Trophoblast cell (in vitro differentiated cells and primary cell): Measurements from ENCODE around the gene BRWD1.

Experiments
- DNase-seq, 2 donors: peaks; one replicate each; pipeline ENCODE4 v3.0.0-alpha.2; 2016
- H2AFZ ChIP-seq: 2 replicates; pipeline ENCODE4 v1.6.1; 2013; ENCODE audit warnings: low read length, moderate library complexity, mild to moderate bottlenecking; ENCODE audit not compliant: insufficient read depth, poor library complexity
- H2AK5ac ChIP-seq: 2 replicates; pipeline ENCODE4 v1.6.1; 2013; ENCODE audit warnings: mild to moderate bottlenecking, low read length
- H2BK120ac ChIP-seq: 2 replicates; pipeline ENCODE4 v1.6.1; 2013; ENCODE audit warnings: low read length, mild to moderate bottlenecking, moderate library complexity; ENCODE audit not compliant: insufficient read depth, poor library complexity
- H2BK12ac ChIP-seq: 2 replicates; pipeline ENCODE4 v1.6.1; 2013; ENCODE audit warnings: mild to moderate bottlenecking, low read length, moderate library complexity
- H2BK5ac ChIP-seq: 2 replicates; pipeline ENCODE4 v1.6.1; 2013; ENCODE audit warnings: low read length, low read depth, moderate library complexity, mild to moderate bottlenecking; ENCODE audit not compliant: poor library complexity
- H3K14ac ChIP-seq: 2 replicates; pipeline ENCODE4 v1.6.1; 2013; ENCODE audit warnings: mild to moderate bottlenecking, low read length
- H3K18ac ChIP-seq: 2 replicates; pipeline ENCODE4 v1.6.1; 2013; ENCODE audit warnings: mild to moderate bottlenecking, low read length
- H3K23ac ChIP-seq: 2 replicates; pipeline ENCODE4 v1.6.1; 2013; ENCODE audit warnings: low read length
- H3K27ac ChIP-seq: 2 replicates; pipeline ENCODE4 v1.5.1; 2013; ENCODE audit warnings: low read depth, mild to moderate bottlenecking, inconsistent platforms, low read length, moderate library complexity
- H3K27me3 ChIP-seq: 2 replicates; pipeline ENCODE4 v1.6.1; 2013; ENCODE audit warnings: inconsistent platforms, mild to moderate bottlenecking, low read length, moderate library complexity; ENCODE audit not compliant: insufficient read depth
- H3K36me3 ChIP-seq, 2 experiments: 1 replicate in 1 of 2; 2 replicates in 1 of 2; pipeline ENCODE4 v1.6.1; 2013; ENCODE audit warnings: low read length in 2 of 2, mild to moderate bottlenecking in 2 of 2, moderate library complexity in 1 of 2; ENCODE audit not compliant: insufficient read depth in 2 of 2, control insufficient read depth in 1 of 2
- H3K4ac ChIP-seq: 2 replicates; pipeline ENCODE4 v1.6.1; 2013; ENCODE audit warnings: low read depth, mild to moderate bottlenecking, low read length, moderate library complexity
- H3K4me1 ChIP-seq, 2 experiments: 1 replicate in 1 of 2; 2 replicates in 1 of 2; pipeline ENCODE4 v1.6.1; 2013; ENCODE audit warnings: low read length in 2 of 2, mild to moderate bottlenecking in 2 of 2, moderate library complexity in 1 of 2; ENCODE audit not compliant: insufficient read depth in 2 of 2, control insufficient read depth in 1 of 2
- H3K4me2 ChIP-seq: 2 replicates; pipeline ENCODE4 v1.6.1; 2013; ENCODE audit warnings: inconsistent platforms, mild to moderate bottlenecking, low read length, moderate library complexity
- H3K4me3 ChIP-seq: 2 replicates; pipeline ENCODE4 v1.5.1; 2013; ENCODE audit warnings: mild to moderate bottlenecking, low read depth, low read length, inconsistent platforms
- H3K79me1 ChIP-seq: one replicate; pipeline ENCODE4 v1.6.1; 2013; ENCODE audit warnings: low read length
- H3K79me2 ChIP-seq: 2 replicates; pipeline ENCODE4 v1.6.1; 2013; ENCODE audit warnings: low read length, mild to moderate bottlenecking; ENCODE audit not compliant: control insufficient read depth, insufficient read depth, poor library complexity
- H3K9ac ChIP-seq: 2 replicates; pipeline ENCODE4 v1.6.1; 2013; ENCODE audit warnings: mild to moderate bottlenecking, low read length
- H3K9me3 ChIP-seq: 2 replicates; pipeline ENCODE4 v1.6.1; 2013; ENCODE audit warnings: low read depth, mild to moderate bottlenecking, control low read depth, inconsistent platforms, low read length; ENCODE audit not compliant: insufficient read depth
- H4K12ac ChIP-seq: 2 replicates; pipeline ENCODE4 v1.6.1; 2013; ENCODE audit warnings: low read depth, mild to moderate bottlenecking, low read length, moderate library complexity
- H4K8ac ChIP-seq: 2 replicates; pipeline ENCODE4 v1.6.1; 2013; ENCODE audit warnings: low read depth, mild to moderate bottlenecking, low read length, moderate library complexity
- H4K91ac ChIP-seq: one replicate; pipeline ENCODE4 v1.6.1; 2013; ENCODE audit warnings: low read depth, mild to moderate bottlenecking, low read length, moderate library complexity
- WGBS: extraction: QIAGEN DNeasy Blood & Tissue Kit; methylation state at CpG from one replicate; pipeline ENCODE4 v1.1.7; 2013; ENCODE audit warnings: missing lambda C conversion rate; ENCODE audit not compliant: insufficient read length, insufficient coverage; ENCODE audit errors: extremely low coverage; 5-methylcytosine and 5-hydroxymethylcytosine counted together

The BRWD1 gene

GRCh38 chr21:39348040-39348354 lies 34.6 kb upstream of the BRWD1 start:
- DNase-seq: peak in 1 of 2 donors; percentile 56
- H3K23ac ChIP-seq: no peak overlapping the region
- H3K4me2 ChIP-seq: peak overlapping the region; percentile 90
- peak overlapping the region; percentile 76 for H2AK5ac ChIP-seq
- no CpG with 5 or more reads among the region's 11 CpGs for WGBS
- H2BK12ac ChIP-seq: no peak overlapping the region
- H4K91ac ChIP-seq: peak overlapping the region; percentile 100
- H4K8ac ChIP-seq: peak overlapping the region; percentile 98
- H3K79me2 ChIP-seq: peaks cover 17% of the 10 kb centered on the region
- peaks cover 2 to 9% of the 10 kb centered on the region in 2 experiments for H3K4me1 ChIP-seq
- H3K27me3 ChIP-seq: no peaks in the 10 kb centered on the region
- no peaks in the 10 kb centered on the region for H3K9me3 ChIP-seq
- H2AFZ ChIP-seq: peak overlapping the region; percentile 99
- peak overlapping the region; percentile 98 for H3K27ac ChIP-seq
- peak overlapping the region; percentile 100 for H3K14ac ChIP-seq
- peaks cover 15% of the 10 kb centered on the region for H3K79me1 ChIP-seq
- peak overlapping the region; percentile 88 for H3K4me3 ChIP-seq
- H2BK120ac ChIP-seq: peak overlapping the region; percentile 98
- peaks cover 4 to 14% of the 10 kb centered on the region in 2 experiments for H3K36me3 ChIP-seq
- peak overlapping the region; percentile 96 for H3K9ac ChIP-seq
- H3K18ac ChIP-seq: peak overlapping the region; percentile 100
- peak overlapping the region; percentile 84 for H3K4ac ChIP-seq
- peak overlapping the region; percentile 100 for H2BK5ac ChIP-seq
- peak overlapping the region; percentile 99 for H4K12ac ChIP-seq

- H3K36me3 ChIP-seq: peaks cover 4 to 14% of the 10 kb centered on the region in 2 experiments
- no peaks in the 10 kb centered on the region for H3K27me3 ChIP-seq
- H2AK5ac ChIP-seq: no peak overlapping the region
- no peak overlapping the region for H4K12ac ChIP-seq
- no peak overlapping the region for H4K91ac ChIP-seq
- peak overlapping the region; percentile 65 for H3K4ac ChIP-seq
- H3K23ac ChIP-seq: no peak overlapping the region
- DNase-seq: no peak
- H3K27ac ChIP-seq: no peak overlapping the region
- H4K8ac ChIP-seq: no peak overlapping the region
- no peak overlapping the region for H2BK120ac ChIP-seq
- H3K14ac ChIP-seq: no peak overlapping the region
- no CpG with 5 or more reads among the region's 10 CpGs for WGBS
- H2BK5ac ChIP-seq: no peak overlapping the region
- peaks cover 2 to 9% of the 10 kb centered on the region in 2 experiments for H3K4me1 ChIP-seq
- H3K18ac ChIP-seq: no peak overlapping the region
- H3K9ac ChIP-seq: peak overlapping the region; percentile 74
- peaks cover 17% of the 10 kb centered on the region for H3K79me2 ChIP-seq
- peak overlapping the region; percentile 52 for H3K4me3 ChIP-seq
- no peak overlapping the region for H2BK12ac ChIP-seq
- H3K79me1 ChIP-seq: peaks cover 15% of the 10 kb centered on the region
- H2AFZ ChIP-seq: no peak overlapping the region
- no peaks in the 10 kb centered on the region for H3K9me3 ChIP-seq
- peak overlapping the region; percentile 90 for H3K4me2 ChIP-seq
Observed at GRCh38 chr21:39347537-39347936, 34.1 kb upstream of the BRWD1 start.

- Histone ChIP-seq H4K8ac (no peak overlapping the region), H2AFZ (no peak overlapping the region), H3K27me3 (no peaks in the 10 kb centered on the region), H2BK5ac (no peak overlapping the region), H3K23ac (no peak overlapping the region), H3K4me2 (peak overlapping the region; percentile 46), H3K36me3 (peaks cover 7 to 18% of the 10 kb centered on the region in 2 experiments), H4K12ac (no peak overlapping the region), H3K79me2 (peaks cover 17% of the 10 kb centered on the region), H3K14ac (no peak overlapping the region), H3K9ac (no peak overlapping the region), H3K18ac (no peak overlapping the region), H4K91ac (no peak overlapping the region), H3K9me3 (no peaks in the 10 kb centered on the region), H3K27ac (no peak overlapping the region), H3K79me1 (peaks cover 15% of the 10 kb centered on the region), H2BK12ac (no peak overlapping the region), H2AK5ac (no peak overlapping the region), H2BK120ac (no peak overlapping the region), H3K4me3 (no peak overlapping the region), H3K4ac (peak overlapping the region; percentile 98), H3K4me1 (peaks cover 2 to 9% of the 10 kb centered on the region in 2 experiments)
- no CpG with 5 or more reads among the region's 7 CpGs for WGBS
- DNase-seq: no peak
Observed at GRCh38 chr21:39346671-39347331, 33.4 kb upstream of the BRWD1 start.

- Histone ChIP-seq H3K18ac (no peak overlapping the region), H2AFZ (no peak overlapping the region), H3K4me3 (no peak overlapping the region), H3K36me3 (peaks cover 9 to 23% of the 10 kb centered on the region in 2 experiments), H3K79me1 (peaks cover 15% of the 10 kb centered on the region), H4K91ac (no peak overlapping the region), H3K27me3 (no peaks in the 10 kb centered on the region), H3K4ac (no peak overlapping the region), H3K4me1 (peaks cover 2 to 9% of the 10 kb centered on the region in 2 experiments), H3K9ac (no peak overlapping the region), H2BK120ac (no peak overlapping the region), H3K14ac (no peak overlapping the region), H2BK12ac (no peak overlapping the region), H3K27ac (no peak overlapping the region), H4K12ac (no peak overlapping the region), H2BK5ac (no peak overlapping the region), H4K8ac (no peak overlapping the region), H3K23ac (no peak overlapping the region), H3K9me3 (no peaks in the 10 kb centered on the region), H3K79me2 (peaks cover 17% of the 10 kb centered on the region), H3K4me2 (peak overlapping the region; percentile 44), H2AK5ac (no peak overlapping the region)
- no peak for DNase-seq
- no CpG with 5 or more reads among the region's 3 CpGs for WGBS
Observed at GRCh38 chr21:39346206-39346605, 32.8 kb upstream of the BRWD1 start.
